ENCODE data around the gene RUNX1. TPM values are rescaled to one million over a fixed set of nuclear protein-coding genes. Genes with fewer than 3 reads are reported as not detected.

RUNX1 gene
- total RNA-seq, 1 experiment from 2014 or later = 55.2 TPM

DNA sequence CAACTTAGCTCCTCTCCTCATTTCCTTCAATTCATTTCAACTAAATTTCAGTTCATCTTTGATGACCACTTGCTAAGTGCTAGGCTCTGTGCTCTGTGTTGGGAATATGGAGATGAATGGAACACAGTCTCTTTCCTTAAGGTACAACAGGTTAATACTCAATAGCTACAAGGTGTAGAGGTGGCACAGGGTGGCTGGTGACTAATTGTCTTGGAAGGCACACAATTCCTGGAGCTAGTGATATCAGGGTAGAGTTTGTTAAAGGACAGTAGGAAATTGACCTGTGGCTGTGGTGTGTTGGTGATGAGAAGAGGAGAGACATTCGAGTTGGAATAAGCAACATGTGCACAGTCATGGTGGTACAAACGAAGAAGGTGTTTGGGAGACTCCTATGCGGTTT, 124.9 kb downstream of the RUNX1 start:
- CTCF ChIA-PET = interaction anchor here (0.6 kb wide), 1 partner anchor 31 kb away, joined by 4 read pairs; no protein-coding TSS in a partner anchor
- POLR2A ChIA-PET (ENCODE audit: unreplicated experiment) = no interaction called here
- H3K4me3 ChIP-seq (ENCODE audit: low read length) = no peak overlapping the region
- no peak overlapping the region for H2AFZ ChIP-seq (ENCODE audit: low read length)
- BruUV-seq (replicated peaks) = no TSS peak
- H3K9ac ChIP-seq (ENCODE audit: low read length) = no peak overlapping the region
- no peaks in the 10 kb centered on the region for H3K9me2 ChIP-seq (replicated peaks; ENCODE audit: low read length)
- no peak overlapping the region for H3K27ac ChIP-seq (ENCODE audit: low read length)
- intact Hi-C loops (cut with micrococcal nuclease) = no loop called here
- H3K9me3 ChIP-seq (ENCODE audit: low read length) = no peaks in the 10 kb centered on the region
- DNase-seq = no peak
- TF ChIP-seq, protein P1, sequence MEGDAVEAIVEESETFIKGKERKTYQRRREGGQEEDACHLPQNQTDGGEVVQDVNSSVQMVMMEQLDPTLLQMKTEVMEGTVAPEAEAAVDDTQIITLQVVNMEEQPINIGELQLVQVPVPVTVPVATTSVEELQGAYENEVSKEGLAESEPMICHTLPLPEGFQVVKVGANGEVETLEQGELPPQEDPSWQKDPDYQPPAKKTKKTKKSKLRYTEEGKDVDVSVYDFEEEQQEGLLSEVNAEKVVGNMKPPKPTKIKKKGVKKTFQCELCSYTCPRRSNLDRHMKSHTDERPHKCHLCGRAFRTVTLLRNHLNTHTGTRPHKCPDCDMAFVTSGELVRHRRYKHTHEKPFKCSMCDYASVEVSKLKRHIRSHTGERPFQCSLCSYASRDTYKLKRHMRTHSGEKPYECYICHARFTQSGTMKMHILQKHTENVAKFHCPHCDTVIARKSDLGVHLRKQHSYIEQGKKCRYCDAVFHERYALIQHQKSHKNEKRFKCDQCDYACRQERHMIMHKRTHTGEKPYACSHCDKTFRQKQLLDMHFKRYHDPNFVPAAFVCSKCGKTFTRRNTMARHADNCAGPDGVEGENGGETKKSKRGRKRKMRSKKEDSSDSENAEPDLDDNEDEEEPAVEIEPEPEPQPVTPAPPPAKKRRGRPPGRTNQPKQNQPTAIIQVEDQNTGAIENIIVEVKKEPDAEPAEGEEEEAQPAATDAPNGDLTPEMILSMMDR (conservative IDR thresholded peaks at IDR 0.05; ENCODE audit: low read depth, low read length) = no peak
- TF ChIP-seq EZH2phosphoT487 (IDR thresholded peaks at IDR 0.05; ENCODE audit: borderline replicate concordance, low read length) (no peak), EZH2 (IDR thresholded peaks at IDR 0.05; ENCODE audit: low read length, unreplicated experiment) (no peak)
- no peaks in the 10 kb centered on the region for H3K79me2 ChIP-seq (ENCODE audit: low read length)
- H3K27me3 ChIP-seq (ENCODE audit: low read length) = no peaks in the 10 kb centered on the region
- no peak for ATAC-seq
- no peak overlapping the region for H3K4me2 ChIP-seq (ENCODE audit: low read length)
- no peaks in the 10 kb centered on the region for H4K20me1 ChIP-seq (ENCODE audit: low read length)
- H3K4me1 ChIP-seq (ENCODE audit: insufficient read depth, low read length) = peaks cover 8% of the 10 kb centered on the region; the same call in 1 of the 2 replicates
- H3K36me3 ChIP-seq (ENCODE audit: low read depth, low read length) = 0 out of 2 replicates have a peak, but pooled peaks cover 4% of the 10 kb centered on the region
- H3F3A ChIP-seq (ENCODE audit: low read length, unreplicated experiment) = no peaks in the 10 kb centered on the region

DNA sequence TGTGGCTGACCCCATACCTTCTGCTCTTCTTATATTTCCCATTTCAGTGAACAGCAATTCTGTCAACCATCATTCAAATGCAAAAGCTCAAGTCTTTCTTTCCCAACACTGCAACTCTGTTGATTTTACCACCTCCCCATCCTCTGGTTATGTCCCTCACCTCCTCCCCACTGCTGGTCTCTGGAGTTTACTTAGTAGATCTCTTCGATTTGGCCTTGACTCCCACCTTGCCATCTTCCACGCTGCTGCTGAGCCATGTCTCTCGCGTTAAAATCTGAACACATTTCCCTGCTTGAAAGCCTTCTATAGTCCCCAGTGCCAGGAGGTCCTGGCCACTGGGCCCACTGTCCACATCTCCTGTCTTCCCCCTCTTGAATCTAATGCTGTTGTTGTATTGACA, 125.5 kb downstream of the RUNX1 start:
- H3K4me3 ChIP-seq (ENCODE audit: low read length) = no peak overlapping the region
- H3K79me2 ChIP-seq (ENCODE audit: low read length) = no peaks in the 10 kb centered on the region
- no peaks in the 10 kb centered on the region for H3K27me3 ChIP-seq (ENCODE audit: low read length)
- H3K4me1 ChIP-seq (ENCODE audit: insufficient read depth, low read length) = peaks cover 8% of the 10 kb centered on the region; the same call in 1 of the 2 replicates
- TF ChIP-seq, protein P1 (conservative IDR thresholded peaks at IDR 0.05; ENCODE audit: low read depth, low read length) = no peak
- no peak for TF ChIP-seq EZH2phosphoT487 (IDR thresholded peaks at IDR 0.05; ENCODE audit: borderline replicate concordance, low read length)
- TF ChIP-seq EZH2 (IDR thresholded peaks at IDR 0.05; ENCODE audit: low read length, unreplicated experiment) = no peak
- H2AFZ ChIP-seq (ENCODE audit: low read length) = no peak overlapping the region
- DNase-seq = no peak
- no peaks in the 10 kb centered on the region for H3F3A ChIP-seq (ENCODE audit: low read length, unreplicated experiment)
- intact Hi-C loops (cut with micrococcal nuclease) = no loop called here
- ChIA-PET POLR2A (ENCODE audit: unreplicated experiment) (no interaction called here), CTCF (interaction anchor here (0.6 kb wide), 1 partner anchor 31 kb away, joined by 4 read pairs; no protein-coding TSS in a partner anchor)
- no peak for ATAC-seq
- H3K9me2 ChIP-seq (replicated peaks; ENCODE audit: low read length) = no peaks in the 10 kb centered on the region
- 0 out of 2 replicates have a peak, but pooled peaks cover 4% of the 10 kb centered on the region for H3K36me3 ChIP-seq (ENCODE audit: low read depth, low read length)
- H3K9me3 ChIP-seq (ENCODE audit: low read length) = no peaks in the 10 kb centered on the region
- no peak overlapping the region for H3K9ac ChIP-seq (ENCODE audit: low read length)
- no peak overlapping the region for H3K4me2 ChIP-seq (ENCODE audit: low read length)
- H3K27ac ChIP-seq (ENCODE audit: low read length) = no peak overlapping the region
- BruUV-seq (replicated peaks) = no TSS peak
- no peaks in the 10 kb centered on the region for H4K20me1 ChIP-seq (ENCODE audit: low read length)

DNA sequence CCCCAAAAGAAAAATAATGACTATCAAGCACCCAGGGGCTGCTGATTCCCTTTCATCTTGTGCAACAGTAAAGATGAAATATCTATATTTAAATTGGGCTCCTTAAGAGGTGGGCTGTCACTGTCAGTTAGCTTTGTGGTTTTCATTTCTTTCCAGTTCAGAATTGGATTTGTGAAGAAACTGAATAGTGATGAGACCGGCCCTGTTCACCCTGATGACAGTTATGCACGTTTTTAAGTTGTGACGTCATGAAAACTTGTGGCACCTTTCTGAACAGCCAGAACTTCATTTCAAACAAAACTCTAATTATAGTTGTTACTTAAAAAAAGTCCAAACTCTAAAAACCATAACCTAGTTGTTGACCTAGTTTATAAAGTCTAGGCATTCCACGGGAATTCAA, 125.9 kb downstream of the RUNX1 start:
- Histone ChIP-seq H3K4me1 (ENCODE audit: insufficient read depth, low read length) (peaks cover 8% of the 10 kb centered on the region; the same call in 1 of the 2 replicates), H3K4me2 (ENCODE audit: low read length) (no peak overlapping the region), H3K9me2 (replicated peaks; ENCODE audit: low read length) (no peaks in the 10 kb centered on the region), H3K36me3 (ENCODE audit: low read depth, low read length) (0 out of 2 replicates have a peak, but pooled peaks cover 4% of the 10 kb centered on the region), H4K20me1 (ENCODE audit: low read length) (no peaks in the 10 kb centered on the region), H2AFZ (ENCODE audit: low read length) (no peak overlapping the region), H3K9me3 (ENCODE audit: low read length) (no peaks in the 10 kb centered on the region), H3K4me3 (ENCODE audit: low read length) (no peak overlapping the region), H3F3A (ENCODE audit: low read length, unreplicated experiment) (no peaks in the 10 kb centered on the region), H3K9ac (ENCODE audit: low read length) (no peak overlapping the region), H3K79me2 (ENCODE audit: low read length) (no peaks in the 10 kb centered on the region), H3K27me3 (ENCODE audit: low read length) (no peaks in the 10 kb centered on the region), H3K27ac (ENCODE audit: low read length) (no peak overlapping the region)
- no TSS peak for BruUV-seq (replicated peaks)
- TF ChIP-seq, protein P1 (conservative IDR thresholded peaks at IDR 0.05; ENCODE audit: low read depth, low read length) = no peak
- TF ChIP-seq EZH2 (IDR thresholded peaks at IDR 0.05; ENCODE audit: low read length, unreplicated experiment) = no peak
- ChIA-PET CTCF (no interaction called here), POLR2A (ENCODE audit: unreplicated experiment) (no interaction called here)
- no peak for ATAC-seq
- intact Hi-C loops (cut with micrococcal nuclease) = no loop called here
- no peak for DNase-seq
